NCI-H748 (cell line): ENCODE data around the gene GGNBP2.
"Not testable (repeated sequence)": the region's sequence is repeated elsewhere in the genome, so short reads cannot be mapped to it uniquely, and the experiment has no call there.

Source experiments
- DNase-seq: peaks from one replicate; lab custom pipeline; 2025; ENCODE audit not compliant: unreplicated experiment; lab: John Stamatoyannopoulos, UW

Gene GGNBP2

GRCh38 chr17:36601303-36602029 lies 56.7 kb downstream of the GGNBP2 start, which contains the start of gene MRM1:
MRM1 (plus strand) TSS chr17:36601583; CDS start chr17:36601811, 228 bp downstream.
- peak; percentile 92 for DNase-seq

- DNase-seq: peak; percentile 55
Observed at GRCh38 chr17:36602030-36602748, 57.5 kb downstream of the GGNBP2 start.

- peak; percentile 80 for DNase-seq
Observed at GRCh38 chr17:36602924-36603384, 58.2 kb downstream of the GGNBP2 start.

GRCh38 chr17:36605028-36605427 lies 60.3 kb downstream of the GGNBP2 start:
- not testable (repeated sequence) for DNase-seq

- peak; percentile 31 for DNase-seq
Observed at GRCh38 chr17:36608280-36608679, 63.6 kb downstream of the GGNBP2 start.

- peak; percentile 91 for DNase-seq
Observed at GRCh38 chr17:36608794-36609497, 64.2 kb downstream of the GGNBP2 start.

- DNase-seq: no peak
Observed at GRCh38 chr17:36609498-36609862, 64.8 kb downstream of the GGNBP2 start.

- no peak for DNase-seq
Observed at GRCh38 chr17:36610474-36610873, 65.8 kb downstream of the GGNBP2 start.

GRCh38 chr17:36611345-36612072 lies 66.8 kb downstream of the GGNBP2 start:
- no peak for DNase-seq

- DNase-seq: no peak
Observed at GRCh38 chr17:36612323-36612722, 67.6 kb downstream of the GGNBP2 start.

GRCh38 chr17:36613155-36613554 lies 68.4 kb downstream of the GGNBP2 start:
- peak; percentile 40 for DNase-seq

GRCh38 chr17:36614081-36614480 lies 69.4 kb downstream of the GGNBP2 start:
- DNase-seq: no peak

- no peak for DNase-seq
Observed at GRCh38 chr17:36614933-36615332, 70.2 kb downstream of the GGNBP2 start.

GRCh38 chr17:36616061-36617029 lies 71.6 kb downstream of the GGNBP2 start:
- no peak for DNase-seq

- no peak for DNase-seq
Observed at GRCh38 chr17:36617773-36618172, 73.1 kb downstream of the GGNBP2 start.

- peak; percentile 45 for DNase-seq
Observed at GRCh38 chr17:36623281-36623680, 78.6 kb downstream of the GGNBP2 start.

GRCh38 chr17:36625188-36625587 lies 80.5 kb downstream of the GGNBP2 start:
- DNase-seq: no peak

- peak; percentile 97 for DNase-seq
Observed at GRCh38 chr17:36627101-36627500, 82.4 kb downstream of the GGNBP2 start.

- no peak for DNase-seq
Observed at GRCh38 chr17:36628576-36628975, 83.9 kb downstream of the GGNBP2 start.
